K562 (cell line): Measurements from ENCODE around the gene KLHL22. TPM values are rescaled to one million over a fixed set of nuclear protein-coding genes. Genes with fewer than 3 reads are reported as not detected.

Source experiments
- ATAC-seq: fragments of 200-7000 bp; cut with Tn5 transposase; 3 replicates; pipeline ENCODE4 v1.9.1; 2020; ENCODE audit warnings: moderate library complexity
- BruUV-seq: library from RNA; stranded (reverse); fragments of 400-500 nt; replicated peaks from 2 replicates; lab custom pipeline; 2021; lab: Mats Ljungman, UMichigan
- CTCF ChIA-PET: fragments of 300-600 bp; formaldehyde crosslinking; extraction: SDS; loops from one replicate; lab custom pipeline; 2021; ENCODE audit warnings: low intra/inter-chr PET ratio; lab: Yijun Ruan, JAX
- POLR2A ChIA-PET: fragments of 300-600, 350-650 bp; sonication (Branson Sonifier 250); formaldehyde crosslinking; extraction: SDS; loops from one replicate; lab custom pipeline; 2021; ENCODE audit warnings: antibody characterized with exemption, inconsistent platforms; lab: Yijun Ruan, JAX
- DNase-seq, 4 experiments: peaks; one replicate each; pipeline versions ENCODE4 v3.0.0 to v3.0.0-alpha.2; 2011 to 2018; ENCODE audit warnings: low spot score in 3 of 4, mixed read lengths in 3 of 4; ENCODE audit errors: extremely low read depth in 1 of 4
- FAIRE-seq: peaks from 2 replicates; lab custom pipeline; 2011; peaks lifted over from hg19 to GRCh38; lab: Jason Lieb, UNC
- H2AFZ ChIP-seq: 2 replicates; pipeline ENCODE4 v1.6.0; 2011; ENCODE audit warnings: low read depth, low read length, control low read depth, inconsistent platforms
- H3K27ac ChIP-seq: fragments of 200-600 bp; 3 replicates; pipeline ENCODE4 v1.8.0; 2011; ENCODE audit warnings: low read depth, mild to moderate bottlenecking, control low read depth, inconsistent platforms, low read length, moderate library complexity, mixed read lengths; ENCODE audit errors: extremely low read depth
- H3K27me3 ChIP-seq, 2 experiments: fragments of 300-600 bp in 1 of 2; 2 replicates in 1 of 2; 3 replicates in 1 of 2; pipeline versions ENCODE4 v1.6.0 to v1.8.0; 2011; ENCODE audit warnings: inconsistent platforms in 2 of 2, low read length in 2 of 2, mild to moderate bottlenecking in 1 of 2, mixed read lengths in 1 of 2, moderate library complexity in 1 of 2; ENCODE audit not compliant: control insufficient read depth in 2 of 2, insufficient read depth in 2 of 2
- H3K36me3 ChIP-seq: fragments of 300-600 bp; 3 replicates; pipeline ENCODE4 v1.8.0; 2011; ENCODE audit warnings: mild to moderate bottlenecking, low read length, inconsistent platforms; ENCODE audit not compliant: control insufficient read depth, insufficient read depth
- H3K4me1 ChIP-seq, 2 experiments: fragments of 200-600 bp in 1 of 2; replicated peaks in 1 of 2; 2 replicates in 1 of 2; 3 replicates in 1 of 2; pipeline versions ENCODE4 v1.5.1 to v1.8.0; 2011; ENCODE audit warnings: inconsistent platforms in 2 of 2, low read length in 2 of 2, mild to moderate bottlenecking in 1 of 2, mixed read lengths in 1 of 2, moderate library complexity in 1 of 2; ENCODE audit not compliant: control insufficient read depth in 2 of 2, insufficient read depth in 2 of 2
- H3K4me2 ChIP-seq: 2 replicates; pipeline ENCODE4 v1.6.1; 2011; ENCODE audit warnings: low read length, control low read depth, inconsistent platforms, mixed read lengths; ENCODE audit not compliant: insufficient read depth
- H3K4me3 ChIP-seq: fragments of 200-600 bp; sonication (generic), shearing (Covaris generic); 2 replicates; pipeline ENCODE4 v1.5.1; 2016; ENCODE audit warnings: control low read depth, inconsistent platforms
- H3K79me2 ChIP-seq: fragments of 200-600 bp; 3 replicates; pipeline ENCODE4 v1.8.0; 2011; ENCODE audit warnings: low read length, inconsistent platforms; ENCODE audit not compliant: control insufficient read depth, insufficient read depth
- H3K9ac ChIP-seq, 2 experiments: 2 replicates each; pipeline versions ENCODE4 v1.6.0 to v1.6.1; 2011; ENCODE audit warnings: low read depth in 2 of 2, low read length in 2 of 2, control low read depth in 1 of 2, inconsistent platforms in 1 of 2, mild to moderate bottlenecking in 1 of 2, mixed read lengths in 1 of 2; ENCODE audit not compliant: insufficient read depth in 1 of 2
- H3K9me1 ChIP-seq: one replicate; pipeline ENCODE4 v1.6.0; 2011; ENCODE audit warnings: inconsistent platforms, mild to moderate bottlenecking, low read length, moderate library complexity; ENCODE audit not compliant: control insufficient read depth, insufficient read depth
- H3K9me3 ChIP-seq: replicated peaks from 2 replicates; pipeline ENCODE4 v1.5.1; 2011; ENCODE audit warnings: low read depth, low read length, inconsistent platforms; ENCODE audit not compliant: control insufficient read depth, insufficient read depth
- H4K20me1 ChIP-seq: replicated peaks from 2 replicates; pipeline ENCODE4 v1.6.1; 2011; ENCODE audit warnings: low read length, inconsistent platforms, mixed read lengths; ENCODE audit not compliant: control insufficient read depth, insufficient read depth
- BCLAF1 ChIP-seq, 2 experiments: fragments of 450-650 bp in 1 of 2; IDR thresholded peaks; 2 replicates each; pipeline ENCODE4 v1.6.1; 2011 to 2017; ENCODE audit warnings: low read depth in 2 of 2, antibody characterized with exemption in 1 of 2, borderline replicate concordance in 1 of 2, low read length in 1 of 2, mild to moderate bottlenecking in 1 of 2, mixed read lengths in 1 of 2; ENCODE audit not compliant: control insufficient read depth in 1 of 2
- BRCA1 ChIP-seq, 2 experiments: fragments of 450-650 bp in 1 of 2; sonication (generic) in 1 of 2; formaldehyde crosslinking in 1 of 2; IDR thresholded peaks; 2 replicates each; pipeline versions ENCODE4 v1.5.0 to v1.6.1; 2017 to 2020; ENCODE audit warnings: mild to moderate bottlenecking in 1 of 2, missing genetic modification reagents in 1 of 2
- BRD9 ChIP-seq: fragments of 450-650 bp; IDR thresholded peaks from 2 replicates; pipeline ENCODE4 v1.6.1; 2018; ENCODE audit warnings: low read depth; ENCODE audit not compliant: partially characterized antibody
- CBX1 ChIP-seq: sonication (generic); IDR thresholded peaks from 2 replicates; pipeline ENCODE4 v1.6.1; 2016; ENCODE audit warnings: antibody characterized with exemption, low read depth, mild to moderate bottlenecking
- JUNB ChIP-seq: fragments of 450-650 bp; formaldehyde crosslinking; conservative IDR thresholded peaks from 2 replicates; pipeline ENCODE4 v1.4.0; 2020; ENCODE audit warnings: mild to moderate bottlenecking
- MAFF ChIP-seq: IDR thresholded peaks from 2 replicates; pipeline ENCODE4 v1.6.1; 2012; ENCODE audit warnings: low read length, improper control_type of control experiment
- NCOA6 ChIP-seq: fragments of 450-650 bp; IDR thresholded peaks from 2 replicates; pipeline ENCODE4 v1.6.1; 2017; ENCODE audit warnings: mild to moderate bottlenecking
- TCF7 ChIP-seq: sonication (generic); IDR thresholded peaks from 2 replicates; pipeline ENCODE4 v1.6.1; 2016; ENCODE audit warnings: antibody characterized with exemption, borderline replicate concordance
- ZNF124 ChIP-seq: sonication (generic); formaldehyde crosslinking; IDR thresholded peaks from 2 replicates; pipeline ENCODE4 v1.8.1; 2022; ENCODE audit warnings: missing genetic modification reagents
- ZNF324 ChIP-seq: fragments of 250-450 bp; sonication (Bioruptor Pico); IDR thresholded peaks from 2 replicates; pipeline ENCODE4 v1.4.0; 2020; ENCODE audit warnings: mild to moderate bottlenecking
- WGBS: fragments of 100-300 bp; shearing (Covaris generic); methylation state at CpG from one replicate; pipeline ENCODE4 v1.1.6; 2016; ENCODE audit warnings: low coverage, mixed read lengths; ENCODE audit not compliant: insufficient coverage; ENCODE audit errors: missing lambda C conversion rate; 5-methylcytosine and 5-hydroxymethylcytosine counted together
- in situ Hi-C: fragments of 300-500 bp; cut with MboI; formaldehyde crosslinking; loops from 4 replicates; pipeline ENCODE4 v1.15.0; 2018; ENCODE audit warnings: inconsistent platforms, mixed read lengths
- intact Hi-C: fragments of 100-400 bp; cut with micrococcal nuclease; formaldehyde crosslinking; loops from 2 replicates; pipeline ENCODE4 v1.14.2; 2022
- polyA plus RNA-seq, 8 experiments: library from polyadenylated mRNA; depleted of rRNA in 4 of 8; stranded (reverse) in 5 of 8; unstranded in 3 of 8; fragments of >200 nt; fragmentation: Nextera tagmentation in 2 of 8; fragmentation: Illumina TruSeq in 1 of 8; extraction: Ambion mirVana in 2 of 8; extraction: Trizol in 1 of 8; gene quantifications; 2 replicates each; pipeline versions ENCODE4 v1.2.1 to v1.2.3, GENCODE V29; 2011 to 2014; ENCODE audit warnings: inconsistent platforms in 1 of 8, missing spikeins in 1 of 8
- total RNA-seq, 7 experiments: library from RNA; depleted of rRNA in 6 of 7; stranded (reverse); fragments of >200 nt in 6 of 7; fragmentation: Illumina TruSeq in 2 of 7; extraction: Trizol in 2 of 7; gene quantifications; 2 replicates each; pipeline versions ENCODE4 v1.2.1 to v1.2.3, GENCODE V29; 2011 to 2021; ENCODE audit warnings: low replicate concordance in 1 of 7
- TF ChIP-seq, protein P1 (sequence below), 3 experiments: IDR thresholded peaks in 2 of 3; conservative IDR thresholded peaks in 1 of 3; 2 replicates each; pipeline ENCODE4 v1.5.1; 2011 to 2012; ENCODE audit warnings: low read length in 3 of 3, mild to moderate bottlenecking in 3 of 3, control low read depth in 2 of 3, improper control_type of control experiment in 1 of 3, inconsistent platforms in 1 of 3, low read depth in 1 of 3, mixed read lengths in 1 of 3, moderate library complexity in 1 of 3; ENCODE audit not compliant: insufficient read depth in 2 of 3
- TF ChIP-seq, protein P2 (sequence below): sonication (generic); formaldehyde crosslinking; IDR thresholded peaks from 2 replicates; pipeline ENCODE4 v1.8.0; 2022; ENCODE audit warnings: mild to moderate bottlenecking, missing genetic modification reagents
- TF ChIP-seq, protein P3 (sequence below): fragments of 450-650 bp; IDR thresholded peaks from 2 replicates; pipeline ENCODE4 v1.7.0; 2016; ENCODE audit warnings: borderline replicate concordance

The KLHL22 gene
- total and polyA plus RNA-seq, 9 of the 15 experiments (the other 6 are each of a cell fraction or from before 2014, with no cell fraction given): 1.3 to 25.6 (median 15.2) TPM

DNA sequence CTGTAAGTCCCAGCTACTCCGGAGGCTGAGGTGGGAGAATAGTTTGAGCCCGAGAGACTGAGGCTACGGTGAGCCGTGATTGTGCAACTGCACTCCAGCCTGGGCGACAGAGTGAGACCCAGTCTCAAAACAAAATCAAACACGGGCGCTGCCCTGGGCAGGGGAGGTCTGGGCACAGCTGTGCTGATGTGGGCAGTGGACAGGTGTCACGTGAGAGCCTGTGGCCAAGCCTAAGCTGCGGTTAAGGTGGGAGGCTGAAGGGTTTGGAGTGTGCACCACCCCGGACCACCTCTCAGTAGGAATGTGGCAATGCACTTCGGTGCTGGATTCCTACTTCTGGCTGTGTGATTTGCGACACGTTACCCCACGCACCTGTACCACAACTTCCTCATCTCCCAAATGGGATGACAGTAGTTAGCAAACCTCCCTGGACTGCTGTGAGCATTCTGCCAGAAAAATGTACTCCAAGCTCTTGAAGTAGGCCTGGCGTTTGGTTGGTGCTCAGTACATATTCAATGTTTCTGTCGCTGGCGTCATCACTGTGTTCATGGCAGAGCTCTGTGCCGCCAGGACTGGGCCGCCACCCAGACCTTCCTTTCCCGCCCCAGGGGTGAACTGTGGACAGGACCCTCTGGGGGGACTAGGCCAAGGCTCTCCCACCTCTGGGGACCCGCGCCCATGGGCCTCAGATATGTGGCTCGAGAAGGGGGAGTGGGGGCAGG lies 102.5 kb downstream of the KLHL22 start:
- H3K9me3 ChIP-seq: peaks cover 10% of the 10 kb centered on the region
- CTCF ChIA-PET: interaction anchor here (0.6 kb wide), 1 partner anchor 19 kb away, joined by 3 read pairs; no protein-coding TSS in a partner anchor
- BruUV-seq: TSS peak; percentile 99
- DNase-seq (peak in 2 of 4 experiments; percentile 35 to 44), ATAC-seq (peak; percentile 4), FAIRE-seq (no peak)
- H3K79me2 ChIP-seq: peaks cover 17% of the 10 kb centered on the region
- intact Hi-C loops (no loop called here), in situ Hi-C loops (loop anchor here (10.0 kb wide), 1 partner anchor 48 kb away; no protein-coding TSS in a partner anchor)
- H2AFZ ChIP-seq: peak overlapping the region; percentile 92
- H3K27ac ChIP-seq: peak overlapping the region; percentile 62
- H3K36me3 ChIP-seq: peaks cover 7% of the 10 kb centered on the region; the same call in 1 of the 3 replicates
- peak overlapping the region; percentile 90 for H3K4me2 ChIP-seq
- peaks cover 16 to 35% of the 10 kb centered on the region in 2 experiments for H3K4me1 ChIP-seq
- peak overlapping the region; percentile 72 to 96 for H3K9ac ChIP-seq
- WGBS: 88% methylated on average over 23 of the region's 23 CpGs
- H3K9me1 ChIP-seq: no peaks in the 10 kb centered on the region
- no peaks in the 10 kb centered on the region for H4K20me1 ChIP-seq
- peaks cover 14 to 28% of the 10 kb centered on the region in 2 experiments for H3K27me3 ChIP-seq
- H3K4me3 ChIP-seq: peak overlapping the region; percentile 52
- POLR2A ChIA-PET: interaction anchor here (0.6 to 7.0 kb wide), 20 partner anchors 8 to 1248 kb away, joined by 3 to 84 read pairs (median 4); partner anchors contain the start of genes DGCR6L and ESS2
- TF ChIP-seq ZNF324 (CRISPR knock-in tag) (peak; percentile 51; the same call in 1 of the 2 replicates), TCF7 (no peak), BCLAF1 (IDR thresholded peaks at IDR 0.05; ENCODE audit: borderline replicate concordance in 1 of 2, control insufficient read depth in 1 of 2, low read depth in 2 of 2, low read length in 1 of 2) (no peak), CBX1 (no peak), JUNB (CRISPR knock-in tag) (no peak), BRCA1 (IDR thresholded peaks at IDR 0.05) (no peak), BRCA1 (CRISPR knock-in tag; IDR thresholded peaks at IDR 0.05) (no peak), NCOA6 (no peak), BRD9 (no peak), MAFF (no peak), ZNF124 (CRISPR knock-in tag) (no peak)
- TF ChIP-seq, protein P1, sequence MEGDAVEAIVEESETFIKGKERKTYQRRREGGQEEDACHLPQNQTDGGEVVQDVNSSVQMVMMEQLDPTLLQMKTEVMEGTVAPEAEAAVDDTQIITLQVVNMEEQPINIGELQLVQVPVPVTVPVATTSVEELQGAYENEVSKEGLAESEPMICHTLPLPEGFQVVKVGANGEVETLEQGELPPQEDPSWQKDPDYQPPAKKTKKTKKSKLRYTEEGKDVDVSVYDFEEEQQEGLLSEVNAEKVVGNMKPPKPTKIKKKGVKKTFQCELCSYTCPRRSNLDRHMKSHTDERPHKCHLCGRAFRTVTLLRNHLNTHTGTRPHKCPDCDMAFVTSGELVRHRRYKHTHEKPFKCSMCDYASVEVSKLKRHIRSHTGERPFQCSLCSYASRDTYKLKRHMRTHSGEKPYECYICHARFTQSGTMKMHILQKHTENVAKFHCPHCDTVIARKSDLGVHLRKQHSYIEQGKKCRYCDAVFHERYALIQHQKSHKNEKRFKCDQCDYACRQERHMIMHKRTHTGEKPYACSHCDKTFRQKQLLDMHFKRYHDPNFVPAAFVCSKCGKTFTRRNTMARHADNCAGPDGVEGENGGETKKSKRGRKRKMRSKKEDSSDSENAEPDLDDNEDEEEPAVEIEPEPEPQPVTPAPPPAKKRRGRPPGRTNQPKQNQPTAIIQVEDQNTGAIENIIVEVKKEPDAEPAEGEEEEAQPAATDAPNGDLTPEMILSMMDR (IDR thresholded peaks at IDR 0.05 in 2 of 3, conservative IDR thresholded peaks at IDR 0.05 in 1 of 3; ENCODE audit: insufficient read depth in 2 of 3, low read depth in 1 of 3, low read length in 3 of 3): no peak
- TF ChIP-seq, protein P2, sequence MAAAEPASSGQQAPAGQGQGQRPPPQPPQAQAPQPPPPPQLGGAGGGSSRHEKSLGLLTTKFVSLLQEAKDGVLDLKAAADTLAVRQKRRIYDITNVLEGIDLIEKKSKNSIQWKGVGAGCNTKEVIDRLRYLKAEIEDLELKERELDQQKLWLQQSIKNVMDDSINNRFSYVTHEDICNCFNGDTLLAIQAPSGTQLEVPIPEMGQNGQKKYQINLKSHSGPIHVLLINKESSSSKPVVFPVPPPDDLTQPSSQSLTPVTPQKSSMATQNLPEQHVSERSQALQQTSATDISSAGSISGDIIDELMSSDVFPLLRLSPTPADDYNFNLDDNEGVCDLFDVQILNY (CRISPR knock-in tag): no peak
- TF ChIP-seq, protein P3, sequence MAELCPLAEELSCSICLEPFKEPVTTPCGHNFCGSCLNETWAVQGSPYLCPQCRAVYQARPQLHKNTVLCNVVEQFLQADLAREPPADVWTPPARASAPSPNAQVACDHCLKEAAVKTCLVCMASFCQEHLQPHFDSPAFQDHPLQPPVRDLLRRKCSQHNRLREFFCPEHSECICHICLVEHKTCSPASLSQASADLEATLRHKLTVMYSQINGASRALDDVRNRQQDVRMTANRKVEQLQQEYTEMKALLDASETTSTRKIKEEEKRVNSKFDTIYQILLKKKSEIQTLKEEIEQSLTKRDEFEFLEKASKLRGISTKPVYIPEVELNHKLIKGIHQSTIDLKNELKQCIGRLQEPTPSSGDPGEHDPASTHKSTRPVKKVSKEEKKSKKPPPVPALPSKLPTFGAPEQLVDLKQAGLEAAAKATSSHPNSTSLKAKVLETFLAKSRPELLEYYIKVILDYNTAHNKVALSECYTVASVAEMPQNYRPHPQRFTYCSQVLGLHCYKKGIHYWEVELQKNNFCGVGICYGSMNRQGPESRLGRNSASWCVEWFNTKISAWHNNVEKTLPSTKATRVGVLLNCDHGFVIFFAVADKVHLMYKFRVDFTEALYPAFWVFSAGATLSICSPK: no peak
